Motor neuron (in vitro differentiated cells): ENCODE measurements around the gene FAM107B. TPM values are rescaled to one million over a fixed set of nuclear protein-coding genes. Genes with fewer than 3 reads are reported as not detected.

Experiments
- ATAC-seq, 8 experiments: fragments of 200-7000 bp; cut with Tn5 transposase; replicated peaks in 6 of 8; 2 replicates each; pipeline ENCODE4 v1.8.0; 2021; ENCODE audit warnings: mild to moderate bottlenecking in 8 of 8, moderate library complexity in 8 of 8
- H3K27ac ChIP-seq, 2 donors: fragments of 250-450 bp; sonication (Bioruptor Pico); 2 replicates each; pipeline ENCODE4 v1.9.0; 2021; ENCODE audit warnings: antibody characterized with exemption in 2 of 2, mild to moderate bottlenecking in 2 of 2, moderate library complexity in 1 of 2
- H3K4me1 ChIP-seq, 2 donors: fragments of 250-450 bp; sonication (Bioruptor Pico); replicated peaks in 1 of 2; 2 replicates each; pipeline ENCODE4 v1.6.1; 2021; ENCODE audit warnings: antibody characterized with exemption in 2 of 2, mild to moderate bottlenecking in 2 of 2, moderate library complexity in 1 of 2
- H3K4me3 ChIP-seq, 5 donors: fragments of 250-450 bp; sonication (Bioruptor Pico); 2 replicates each; pipeline ENCODE4 v1.9.0; 2021; ENCODE audit warnings: antibody characterized with exemption in 5 of 5, mild to moderate bottlenecking in 5 of 5, moderate library complexity in 4 of 5
- WGBS, 10 experiments: fragments of 450-650 bp; shearing (Covaris generic); methylation state at CpG; one replicate each; pipeline ENCODE4 v1.0.0; 2022; 5-methylcytosine and 5-hydroxymethylcytosine counted together
- in situ Hi-C, 9 experiments: fragments of 400-800 bp; cut with MboI; loops; one replicate each; pipeline ENCODE4 v1.15.0; 2021; ENCODE audit warnings: low sequenced_read_pairs in 9 of 9, low pct_unique_long_range_greater_than_20kb in 2 of 9; ENCODE audit not compliant: unreplicated experiment in 9 of 9
- total RNA-seq, 8 experiments: library from RNA; unstranded; fragments of 300-600 nt; gene quantifications; 2 replicates each; pipeline versions ENCODE4 v1.2.3 to v1.2.4, GENCODE V29; 2022

The FAM107B gene
- total RNA-seq, 8 experiments from 2014 or later = 2.0 to 60.4 (median 25.4) TPM

DNA sequence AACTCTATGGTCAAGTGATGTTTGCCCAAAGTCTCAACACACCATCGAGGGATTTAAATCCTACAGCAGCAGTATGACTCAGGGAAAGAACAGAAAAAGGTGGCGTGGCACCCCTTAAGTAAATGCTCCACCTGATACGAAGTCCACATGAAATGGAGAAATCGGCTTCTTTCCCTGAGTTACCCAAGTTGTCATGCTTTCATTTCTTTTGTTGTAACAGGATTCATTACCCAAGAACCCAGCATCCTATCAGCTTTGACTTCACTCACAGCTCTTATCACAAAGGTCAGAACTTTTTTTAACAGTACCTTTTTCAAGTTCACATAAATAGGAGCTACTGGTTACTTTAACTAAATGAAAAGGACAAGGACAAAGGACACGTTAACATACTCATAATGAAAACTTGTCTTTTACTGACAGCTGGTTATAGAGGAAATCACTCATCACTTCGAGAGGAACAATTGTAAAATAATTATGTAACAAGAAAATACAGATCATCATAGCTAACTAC, 224.2 kb downstream of the FAM107B start:
- in situ Hi-C loops = no loop called here
- Histone ChIP-seq H3K4me1 (peaks cover under 1% of the 10 kb centered on the region in 2 donors), H3K27ac (no peak overlapping the region), H3K4me3 (no peak overlapping the region)
- 77 to 100% (median 91%) methylated on average over 1 to 6 of the region's 6 CpGs for WGBS, 10 experiments
- ATAC-seq = no peak

GRCh38 chr10:14549496-14549895, 225.2 kb downstream of the FAM107B start:
- Histone ChIP-seq H3K27ac (no peak overlapping the region), H3K4me3 (no peak overlapping the region), H3K4me1 (no peaks in the 10 kb centered on the region)
- 70 to 100% (median 86%) methylated on average over 1 to 6 of the region's 6 CpGs; no CpG with 5 or more reads in 4 of the 10 experiments for WGBS, 10 experiments
- in situ Hi-C loops = loop anchor here in 2 of 9 experiments (25.0 kb wide), 2 partner anchors 263 to 288 kb away; partner anchors contain the start of genes CDNF (in 1 of the 2), HSPA14 (in 1 of the 2) and MSANTD7 (in 1 of the 2)
- no peak for ATAC-seq

GRCh38 chr10:14548970-14549369, 225.7 kb downstream of the FAM107B start:
- Histone ChIP-seq H3K4me1 (no peaks in the 10 kb centered on the region), H3K4me3 (no peak overlapping the region), H3K27ac (no peak overlapping the region)
- ATAC-seq = no peak
- in situ Hi-C loops = loop anchor here in 2 of 9 experiments (25.0 kb wide), 2 partner anchors 263 to 288 kb away; partner anchors contain the start of genes CDNF (in 1 of the 2), HSPA14 (in 1 of the 2) and MSANTD7 (in 1 of the 2)
- 86 to 100% (median 100%) methylated on average over 1 to 3 of the region's 3 CpGs; no CpG with 5 or more reads in 3 of the 10 experiments for WGBS, 10 experiments

- 70 to 93% (median 87%) methylated on average over 2 to 8 of the region's 11 CpGs; no CpG with 5 or more reads in 3 of the 10 experiments for WGBS, 10 experiments
- in situ Hi-C loops = loop anchor here in 2 of 9 experiments (25.0 kb wide), 2 partner anchors 264 to 289 kb away; partner anchors contain the start of genes CDNF (in 1 of the 2), HSPA14 (in 1 of the 2) and MSANTD7 (in 1 of the 2)
- Histone ChIP-seq H3K27ac (no peak overlapping the region), H3K4me1 (no peaks in the 10 kb centered on the region), H3K4me3 (no peak overlapping the region)
- no peak for ATAC-seq
Measured at GRCh38 chr10:14548474-14548873, 226.2 kb downstream of the FAM107B start.

GRCh38 chr10:14547816-14548215, 226.9 kb downstream of the FAM107B start:
- Histone ChIP-seq H3K27ac (no peak overlapping the region), H3K4me1 (no peaks in the 10 kb centered on the region), H3K4me3 (no peak overlapping the region)
- WGBS, 10 experiments = 70 to 100% (median 100%) methylated on average over 1 to 8 of the region's 9 CpGs; no CpG with 5 or more reads in 1 of the 10 experiments
- in situ Hi-C loops = loop anchor here in 2 of 9 experiments (25.0 kb wide), 2 partner anchors 264 to 289 kb away; partner anchors contain the start of genes CDNF (in 1 of the 2), HSPA14 (in 1 of the 2) and MSANTD7 (in 1 of the 2)
- no peak for ATAC-seq

- in situ Hi-C loops = loop anchor here in 2 of 9 experiments (25.0 kb wide), 2 partner anchors 266 to 291 kb away; partner anchors contain the start of genes CDNF (in 1 of the 2), HSPA14 (in 1 of the 2) and MSANTD7 (in 1 of the 2)
- 0 to 100% (median 70%) methylated on average over 1 to 4 of the region's 4 CpGs for WGBS, 10 experiments
- Histone ChIP-seq H3K4me1 (no peaks in the 10 kb centered on the region), H3K27ac (no peak overlapping the region), H3K4me3 (no peak overlapping the region)
- ATAC-seq = no peak
Measured at GRCh38 chr10:14545827-14546226, 228.9 kb downstream of the FAM107B start.

GRCh38 chr10:14543904-14544210, 230.8 kb downstream of the FAM107B start:
- no peaks in the 10 kb centered on the region for H3K4me1 ChIP-seq
- in situ Hi-C loops = loop anchor here in 2 of 9 experiments (25.0 kb wide), 2 partner anchors 268 to 293 kb away; partner anchors contain the start of genes CDNF (in 1 of the 2), HSPA14 (in 1 of the 2) and MSANTD7 (in 1 of the 2)
- no peak overlapping the region for H3K27ac ChIP-seq

DNA sequence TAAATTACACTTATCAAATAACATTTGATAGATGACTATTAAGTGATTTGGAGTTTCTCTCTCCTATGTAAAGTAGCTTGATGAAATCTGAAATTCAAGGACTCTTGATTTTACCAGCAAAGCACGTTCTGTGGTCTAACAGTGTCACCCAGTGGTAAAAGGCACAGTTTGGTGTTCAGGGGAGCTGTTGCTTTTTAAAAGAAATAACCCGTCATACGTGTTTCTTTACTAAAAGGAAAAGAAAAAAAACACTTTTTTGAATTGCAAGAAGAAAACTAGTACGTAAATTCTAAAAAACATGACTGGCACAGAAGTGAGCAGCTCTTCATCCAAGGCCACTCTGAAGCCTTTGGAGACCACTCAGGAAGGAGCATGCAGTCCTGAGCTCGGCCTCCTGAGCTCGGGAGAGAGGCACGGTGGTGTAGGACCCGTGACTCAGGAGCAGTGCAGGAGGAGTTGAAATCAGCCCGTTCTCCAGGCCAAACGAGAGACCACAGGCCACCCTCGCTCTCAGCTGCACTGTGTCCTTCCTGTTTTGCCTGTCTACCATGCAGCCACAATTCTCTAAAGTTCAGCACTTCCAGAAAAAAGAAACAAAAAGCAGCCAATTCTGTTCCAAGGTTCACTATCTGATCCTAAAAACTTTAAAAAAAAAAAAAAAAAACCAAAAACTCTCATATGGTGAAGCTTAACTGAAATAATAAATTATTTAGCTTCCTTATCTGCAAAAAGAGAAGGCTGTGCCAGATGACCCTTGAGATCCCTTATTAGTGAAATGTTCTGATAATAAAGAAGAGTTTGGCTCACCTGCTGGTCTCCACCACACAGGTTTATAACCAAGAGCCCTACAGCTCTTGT, 231.4 kb downstream of the FAM107B start:
- no peak overlapping the region for H3K4me3 ChIP-seq
- no peak overlapping the region for H3K27ac ChIP-seq
- WGBS, 10 experiments = 65 to 100% (median 79%) methylated on average over 2 to 11 of the region's 11 CpGs; no CpG with 5 or more reads in 2 of the 10 experiments
- no peak for ATAC-seq
- no peaks in the 10 kb centered on the region for H3K4me1 ChIP-seq
- in situ Hi-C loops = loop anchor here in 2 of 9 experiments (25.0 kb wide), 2 partner anchors 269 to 294 kb away; partner anchors contain the start of genes CDNF (in 1 of the 2), HSPA14 (in 1 of the 2) and MSANTD7 (in 1 of the 2)

More at GRCh38 chr10:14543904-14544210, 230.8 kb downstream of the FAM107B start:
- no peak for ATAC-seq
- 20 to 100% (median 82%) methylated on average over 1 to 3 of the region's 3 CpGs; no CpG with 5 or more reads in 2 of the 10 experiments for WGBS, 10 experiments
- H3K4me3 ChIP-seq = no peak overlapping the region

DNA sequence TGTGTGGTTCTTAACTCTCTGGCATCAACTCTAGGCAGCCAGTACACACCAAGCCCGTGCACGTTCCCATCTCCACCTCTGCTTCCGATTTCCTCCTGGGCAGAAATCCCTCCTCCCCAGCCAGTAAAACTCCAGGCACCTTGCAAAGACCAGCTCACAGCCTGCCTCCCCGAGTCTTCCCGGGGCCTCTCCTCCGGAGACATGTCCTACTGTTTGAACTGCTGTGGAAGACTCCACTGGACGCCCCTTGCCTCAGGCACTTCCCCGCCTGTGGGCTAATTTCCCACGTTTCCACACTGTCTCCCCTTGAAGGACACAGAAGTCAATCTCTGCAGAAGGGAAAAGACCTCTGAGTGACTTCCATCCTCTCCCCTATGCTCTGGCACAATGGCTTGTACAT, 233.3 kb downstream of the FAM107B start:
- 67 to 100% (median 96%) methylated on average over 1 to 6 of the region's 9 CpGs; no CpG with 5 or more reads in 4 of the 10 experiments for WGBS, 10 experiments
- Histone ChIP-seq H3K27ac (no peak overlapping the region), H3K4me3 (no peak overlapping the region), H3K4me1 (no peaks in the 10 kb centered on the region)
- no peak for ATAC-seq
- in situ Hi-C loops = loop anchor here in 2 of 9 experiments (25.0 kb wide), 2 partner anchors 271 to 296 kb away; partner anchors contain the start of genes CDNF (in 1 of the 2), HSPA14 (in 1 of the 2) and MSANTD7 (in 1 of the 2)

GRCh38 chr10:14540611-14541010, 234.1 kb downstream of the FAM107B start:
- 51 to 100% (median 91%) methylated on average over 1 to 3 of the region's 5 CpGs; no CpG with 5 or more reads in 4 of the 10 experiments for WGBS, 10 experiments
- in situ Hi-C loops = loop anchor here in 2 of 9 experiments (25.0 kb wide), 2 partner anchors 272 to 297 kb away; partner anchors contain the start of genes CDNF (in 1 of the 2), HSPA14 (in 1 of the 2) and MSANTD7 (in 1 of the 2)

DNA sequence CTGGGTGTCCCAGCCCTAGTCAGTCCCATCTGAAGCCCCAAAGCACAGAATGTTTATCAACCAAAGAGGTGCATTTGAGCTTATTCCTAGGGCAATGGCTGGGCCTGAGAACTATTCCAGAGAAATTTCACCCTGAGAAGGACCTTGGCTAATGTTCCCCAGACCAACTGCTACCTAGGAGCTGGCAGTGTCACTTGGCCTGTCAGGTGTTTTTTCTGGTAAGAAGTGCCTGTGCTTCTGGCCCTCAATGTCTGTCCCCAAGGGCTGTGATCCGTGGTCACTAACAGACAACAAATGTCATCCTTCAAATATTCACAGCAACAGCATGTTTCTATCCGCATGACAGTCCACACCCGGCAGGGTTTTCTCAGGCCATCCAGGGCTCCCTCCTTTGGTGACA, 234.6 kb downstream of the FAM107B start:
- in situ Hi-C loops = loop anchor here in 2 of 9 experiments (25.0 kb wide), 2 partner anchors 272 to 297 kb away; partner anchors contain the start of genes CDNF (in 1 of the 2), HSPA14 (in 1 of the 2) and MSANTD7 (in 1 of the 2)
- no peak for ATAC-seq
- no peak overlapping the region for H3K27ac ChIP-seq

More at GRCh38 chr10:14540611-14541010, 234.1 kb downstream of the FAM107B start:
- Histone ChIP-seq H3K4me3 (no peak overlapping the region), H3K4me1 (no peaks in the 10 kb centered on the region), H3K27ac (no peak overlapping the region)
- ATAC-seq = no peak

GRCh38 chr10:14539176-14539575, 235.5 kb downstream of the FAM107B start:
- H3K27ac ChIP-seq = no peak overlapping the region
- no peak overlapping the region for H3K4me3 ChIP-seq
- no peaks in the 10 kb centered on the region for H3K4me1 ChIP-seq
- in situ Hi-C loops = loop anchor here in 3 of 9 experiments (10.0 to 25.0 kb wide), 3 partner anchors 273 to 298 kb away; partner anchors contain the start of genes CDNF (in 1 of the 3), HSPA14 (in 1 of the 3) and MSANTD7 (in 1 of the 3)
- no peak for ATAC-seq

More for the DNA sequence above, 234.6 kb downstream of the FAM107B start:
- no peaks in the 10 kb centered on the region for H3K4me1 ChIP-seq
- no peak overlapping the region for H3K4me3 ChIP-seq
- 0 to 60% (median 33%) methylated on average over 1 of the region's 3 CpGs; no CpG with 5 or more reads in 6 of the 10 experiments for WGBS, 10 experiments
